HCT116 (cell line): ENCODE results near the gene SEMA4A.
"Not testable (repeated sequence)": the region's sequence is repeated elsewhere in the genome, so short reads cannot be mapped to it uniquely, and the experiment has no call there.

Experiments used
- CTCF ChIP-seq, 3 experiments: fragments of 200-600 bp in 1 of 3; sonication (generic) in 1 of 3; IDR thresholded peaks in 2 of 3; conservative IDR thresholded peaks in 1 of 3; 2 replicates each; pipeline ENCODE4 v1.5.1; 2012 to 2017; ENCODE audit warnings: low read depth in 2 of 3, low read length in 2 of 3, antibody characterized with exemption in 1 of 3, borderline replicate concordance in 1 of 3, control low read depth in 1 of 3, mild to moderate bottlenecking in 1 of 3, mixed read lengths in 1 of 3, mixed run types in 1 of 3, moderate library complexity in 1 of 3; ENCODE audit not compliant: insufficient read depth in 1 of 3
- EGR1 ChIP-seq: IDR thresholded peaks from 2 replicates; pipeline ENCODE4 v1.6.1; 2012; ENCODE audit warnings: low read depth
- ELF1 ChIP-seq: IDR thresholded peaks from 2 replicates; pipeline ENCODE4 v1.6.1; 2012; ENCODE audit warnings: low read depth, borderline replicate concordance
- EZH2 ChIP-seq: fragments of 200-600 bp; sonication (generic); IDR thresholded peaks from 2 replicates; pipeline ENCODE4 v1.6.1; 2017; ENCODE audit warnings: antibody characterized with exemption, mixed run types
- POLR2A ChIP-seq: IDR thresholded peaks from 2 replicates; pipeline ENCODE4 v1.7.0; 2011; ENCODE audit warnings: borderline replicate concordance; ENCODE audit not compliant: insufficient read depth, insufficient read length; ENCODE audit errors: extremely low read depth
- REST ChIP-seq: IDR thresholded peaks from 2 replicates; pipeline ENCODE4 v1.6.1; 2012; ENCODE audit warnings: low read depth
- SRF ChIP-seq: IDR thresholded peaks from 2 replicates; pipeline ENCODE4 v1.6.1; 2012; ENCODE audit warnings: low read depth

DNA sequence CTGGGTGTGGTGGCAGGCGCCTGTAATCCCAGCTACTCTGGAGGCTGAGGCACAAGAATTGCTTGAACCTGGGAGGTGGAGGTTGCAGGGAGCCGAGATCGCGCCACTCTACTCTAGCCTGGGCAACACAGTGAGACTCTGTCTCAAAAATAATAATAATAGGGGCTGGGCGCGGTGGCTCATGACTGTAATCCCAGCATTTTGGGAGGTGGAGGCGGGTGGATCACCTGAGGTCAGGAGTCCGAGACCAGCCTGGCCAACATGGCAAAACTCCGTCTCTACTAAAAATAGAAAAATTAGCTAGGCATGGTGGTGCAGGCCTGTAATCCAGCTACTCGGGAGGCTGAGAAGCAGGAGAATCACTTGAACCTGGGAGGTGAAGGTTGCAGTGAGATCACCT, 27.8 kb upstream of the SEMA4A start:
- not testable (repeated sequence) for TF ChIP-seq REST; POLR2A; EZH2; EGR1; ELF1; CTCF (IDR thresholded peaks at IDR 0.05 in 2 of 3, conservative IDR thresholded peaks at IDR 0.05 in 1 of 3; ENCODE audit: borderline replicate concordance in 1 of 3, insufficient read depth in 1 of 3, low read depth in 2 of 3, low read length in 2 of 3); SRF
